HepG2 (cell line): ENCODE data around the gene ST6GALNAC6. TPM values are rescaled to one million over a fixed set of nuclear protein-coding genes. Genes with fewer than 3 reads are reported as not detected.

Experiments
- PRDM10 ChIP-seq: sonication (generic); formaldehyde crosslinking; IDR thresholded peaks from 2 replicates; pipeline ENCODE4 v1.4.0; 2020; ENCODE audit warnings: low read depth, missing genetic modification reagents
- RBFOX2 ChIP-seq: fragments of 200-400 bp; formaldehyde crosslinking; IDR thresholded peaks from 2 replicates; pipeline ENCODE4 v1.6.1; 2017; ENCODE audit warnings: low read depth, mild to moderate bottlenecking, low read length
- ZBTB38 ChIP-seq: sonication (generic); formaldehyde crosslinking; IDR thresholded peaks from 2 replicates; pipeline ENCODE4 v1.5.1; 2020; ENCODE audit warnings: mild to moderate bottlenecking, missing genetic modification reagents
- ZC3H4 ChIP-seq: sonication (generic); formaldehyde crosslinking; IDR thresholded peaks from 2 replicates; pipeline ENCODE4 v1.4.0; 2020; ENCODE audit warnings: missing genetic modification reagents, borderline replicate concordance
- ZNF687 ChIP-seq: sonication (generic); formaldehyde crosslinking; IDR thresholded peaks from 2 replicates; pipeline ENCODE4 v1.5.1; 2020; ENCODE audit warnings: mild to moderate bottlenecking, missing genetic modification reagents, moderate library complexity
- ZNF782 ChIP-seq: sonication (generic); formaldehyde crosslinking; IDR thresholded peaks from 2 replicates; pipeline ENCODE4 v1.4.0; 2020; ENCODE audit warnings: missing genetic modification reagents, mild to moderate bottlenecking, borderline replicate concordance
- polyA plus RNA-seq, 8 experiments: library from polyadenylated mRNA; depleted of rRNA in 3 of 8; stranded (reverse) in 7 of 8; unstranded in 1 of 8; fragments of >200 nt; fragmentation: Illumina TruSeq in 4 of 8; extraction: Trizol in 4 of 8; gene quantifications; 2 replicates each; pipeline versions ENCODE4 v1.2.1 to v1.2.3, GENCODE V29; 2011 to 2016; ENCODE audit warnings: low read depth in 4 of 8, missing spikeins in 1 of 8, mixed read lengths in 1 of 8; ENCODE audit not compliant: insufficient read depth in 1 of 8
- total RNA-seq, 5 experiments: library from RNA; depleted of rRNA; stranded (reverse); fragments of >200 nt; fragmentation: Illumina TruSeq; extraction: Trizol; gene quantifications; 2 replicates each; pipeline ENCODE4 v1.2.3, GENCODE V29; 2016; ENCODE audit warnings: low read depth in 1 of 5
- TF ChIP-seq, protein P1 (sequence below): IDR thresholded peaks from 2 replicates; pipeline ENCODE4 v1.6.1; 2016; ENCODE audit warnings: mild to moderate bottlenecking, missing biosample characterization, missing genetic modification reagents
- TF ChIP-seq, protein P2 (sequence below): sonication (generic); formaldehyde crosslinking; IDR thresholded peaks from 2 replicates; pipeline ENCODE4 v1.4.0; 2020; ENCODE audit warnings: mild to moderate bottlenecking, missing genetic modification reagents
- TF ChIP-seq, protein P3 (sequence below): sonication (generic); formaldehyde crosslinking; IDR thresholded peaks from 2 replicates; pipeline ENCODE4 v1.5.1; 2020; ENCODE audit warnings: missing genetic modification reagents, mild to moderate bottlenecking, borderline replicate concordance

The ST6GALNAC6 gene
- total and polyA plus RNA-seq, 2 of the 13 experiments (the other 11 are each of a cell fraction or from before 2014, with no cell fraction given): 18.5 to 65.4 TPM

GRCh38 chr9:127854184-127854806 is 45.1 kb downstream of the ST6GALNAC6 start, which contains the start of gene ENG (continued):
- TF ChIP-seq RBFOX2 (peak; percentile 55), ZBTB38 (CRISPR knock-in tag) (peak; percentile 75), PRDM10 (CRISPR knock-in tag) (no peak), ZC3H4 (no peak), ZNF782 (no peak), ZNF687 (CRISPR knock-in tag) (peak; percentile 54)
- TF ChIP-seq, protein P1, sequence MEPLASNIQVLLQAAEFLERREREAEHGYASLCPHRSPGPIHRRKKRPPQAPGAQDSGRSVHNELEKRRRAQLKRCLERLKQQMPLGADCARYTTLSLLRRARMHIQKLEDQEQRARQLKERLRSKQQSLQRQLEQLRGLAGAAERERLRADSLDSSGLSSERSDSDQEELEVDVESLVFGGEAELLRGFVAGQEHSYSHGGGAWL (CRISPR knock-in tag): no peak
- TF ChIP-seq, protein P2, sequence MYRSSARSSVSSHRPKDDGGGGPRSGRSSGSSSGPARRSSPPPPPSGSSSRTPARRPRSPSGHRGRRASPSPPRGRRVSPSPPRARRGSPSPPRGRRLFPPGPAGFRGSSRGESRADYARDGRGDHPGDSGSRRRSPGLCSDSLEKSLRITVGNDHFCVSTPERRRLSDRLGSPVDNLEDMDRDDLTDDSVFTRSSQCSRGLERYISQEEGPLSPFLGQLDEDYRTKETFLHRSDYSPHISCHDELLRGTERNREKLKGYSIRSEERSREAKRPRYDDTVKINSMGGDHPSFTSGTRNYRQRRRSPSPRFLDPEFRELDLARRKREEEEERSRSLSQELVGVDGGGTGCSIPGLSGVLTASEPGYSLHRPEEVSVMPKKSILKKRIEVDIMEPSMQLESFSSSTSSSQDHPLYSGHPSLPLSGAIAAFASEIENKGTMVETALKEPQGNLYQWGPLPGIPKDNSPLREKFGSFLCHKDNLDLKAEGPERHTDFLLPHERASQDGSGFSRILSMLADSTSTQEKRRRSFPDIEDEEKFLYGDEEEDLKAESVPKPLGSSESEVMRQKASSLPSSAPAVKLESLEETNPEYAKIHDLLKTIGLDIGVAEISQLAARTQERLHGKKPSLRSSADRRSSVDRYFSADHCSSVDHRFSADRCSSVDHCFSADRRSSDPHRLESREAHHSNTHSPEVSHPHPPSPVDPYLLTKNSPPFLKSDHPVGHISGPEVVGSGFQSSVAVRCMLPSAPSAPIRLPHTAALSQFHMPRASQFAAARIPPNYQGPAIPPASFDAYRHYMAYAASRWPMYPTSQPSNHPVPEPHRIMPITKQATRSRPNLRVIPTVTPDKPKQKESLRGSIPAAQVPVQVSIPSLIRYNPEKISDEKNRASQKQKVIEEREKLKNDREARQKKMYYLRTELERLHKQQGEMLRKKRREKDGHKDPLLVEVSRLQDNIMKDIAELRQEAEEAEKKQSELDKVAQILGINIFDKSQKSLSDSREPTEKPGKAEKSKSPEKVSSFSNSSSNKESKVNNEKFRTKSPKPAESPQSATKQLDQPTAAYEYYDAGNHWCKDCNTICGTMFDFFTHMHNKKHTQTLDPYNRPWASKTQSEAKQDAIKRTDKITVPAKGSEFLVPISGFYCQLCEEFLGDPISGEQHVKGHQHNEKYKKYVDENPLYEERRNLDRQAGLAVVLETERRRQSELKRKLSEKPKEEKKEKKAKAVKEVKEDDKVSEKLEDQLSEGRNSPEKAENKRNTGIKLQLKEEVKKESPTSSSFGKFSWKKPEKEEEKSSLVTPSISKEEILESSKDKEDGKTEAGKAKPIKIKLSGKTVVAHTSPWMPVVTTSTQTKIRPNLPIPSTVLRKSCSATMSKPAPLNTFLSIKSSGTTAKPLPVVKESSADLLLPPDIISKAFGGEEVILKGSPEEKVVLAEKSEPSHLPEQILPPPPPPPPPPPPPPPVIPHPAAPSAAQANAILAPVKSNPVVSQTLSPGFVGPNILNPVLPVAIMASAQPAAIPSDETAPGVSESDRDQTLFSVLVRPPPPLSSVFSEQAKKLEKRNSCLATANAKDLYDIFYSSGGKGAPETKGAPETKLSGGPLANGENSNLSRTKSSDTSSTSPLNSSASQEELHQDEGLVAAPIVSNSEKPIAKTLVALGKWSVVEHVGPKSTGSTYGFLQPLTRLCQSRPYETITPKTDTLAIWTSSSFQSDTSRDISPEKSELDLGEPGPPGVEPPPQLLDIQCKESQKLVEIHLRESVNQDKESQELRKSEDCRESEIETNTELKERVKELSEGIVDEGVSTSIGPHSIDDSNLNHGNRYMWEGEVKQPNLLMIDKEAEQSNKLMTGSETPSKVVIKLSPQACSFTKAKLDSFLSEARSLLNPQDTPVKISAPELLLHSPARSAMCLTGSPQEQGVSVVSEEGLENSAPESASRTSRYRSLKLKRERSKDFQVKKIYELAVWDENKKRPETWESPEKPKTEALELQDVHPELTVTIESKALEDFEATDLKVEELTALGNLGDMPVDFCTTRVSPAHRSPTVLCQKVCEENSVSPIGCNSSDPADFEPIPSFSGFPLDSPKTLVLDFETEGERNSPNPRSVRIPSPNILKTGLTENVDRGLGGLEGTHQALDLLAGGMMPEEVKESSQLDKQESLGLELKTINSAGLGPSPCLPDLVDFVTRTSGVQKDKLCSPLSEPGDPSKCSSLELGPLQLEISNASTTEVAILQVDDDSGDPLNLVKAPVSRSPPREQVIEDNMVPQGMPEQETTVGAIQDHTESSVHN (CRISPR knock-in tag): no peak
- TF ChIP-seq, protein P3, sequence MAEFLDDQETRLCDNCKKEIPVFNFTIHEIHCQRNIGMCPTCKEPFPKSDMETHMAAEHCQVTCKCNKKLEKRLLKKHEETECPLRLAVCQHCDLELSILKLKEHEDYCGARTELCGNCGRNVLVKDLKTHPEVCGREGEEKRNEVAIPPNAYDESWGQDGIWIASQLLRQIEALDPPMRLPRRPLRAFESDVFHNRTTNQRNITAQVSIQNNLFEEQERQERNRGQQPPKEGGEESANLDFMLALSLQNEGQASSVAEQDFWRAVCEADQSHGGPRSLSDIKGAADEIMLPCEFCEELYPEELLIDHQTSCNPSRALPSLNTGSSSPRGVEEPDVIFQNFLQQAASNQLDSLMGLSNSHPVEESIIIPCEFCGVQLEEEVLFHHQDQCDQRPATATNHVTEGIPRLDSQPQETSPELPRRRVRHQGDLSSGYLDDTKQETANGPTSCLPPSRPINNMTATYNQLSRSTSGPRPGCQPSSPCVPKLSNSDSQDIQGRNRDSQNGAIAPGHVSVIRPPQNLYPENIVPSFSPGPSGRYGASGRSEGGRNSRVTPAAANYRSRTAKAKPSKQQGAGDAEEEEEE (CRISPR knock-in tag): no peak
